ENCODE data around the gene RAD54L2. TPM values are rescaled to one million over a fixed set of nuclear protein-coding genes. Genes with fewer than 3 reads are reported as not detected.
"Not testable (repeated sequence)": the region's sequence is repeated elsewhere in the genome, so short reads cannot be mapped to it uniquely, and the experiment has no call there.

Gene RAD54L2
- total RNA-seq, 4 donors from 2014 or later: 5.9 to 43.4 (median 19.1) TPM

GRCh38 chr3:51519848-51520247, 18.7 kb upstream of the RAD54L2 start:
- H3K4me3 ChIP-seq: no peak overlapping the region
- no peaks in the 10 kb centered on the region for H3K36me3 ChIP-seq
- no peaks in the 10 kb centered on the region for H3K9me3 ChIP-seq
- intact Hi-C loops (cut with DNase I; ENCODE audit: low total_unique reads): no loop called here
- TF ChIP-seq CTCF (IDR thresholded peaks at IDR 0.05): no peak
- TF ChIP-seq POLR2A (IDR thresholded peaks at IDR 0.05): no peak
- no peaks in the 10 kb centered on the region for H3K4me1 ChIP-seq
- no peaks in the 10 kb centered on the region for H3K27me3 ChIP-seq
- H3K27ac ChIP-seq: no peak overlapping the region
- DNase-seq: no peak

- intact Hi-C loops (cut with DNase I; ENCODE audit: low total_unique reads); DNase-seq; H3K4me3 ChIP-seq: not testable (repeated sequence)
Observed at GRCh38 chr3:51520906-51521730, 17.4 kb upstream of the RAD54L2 start.

GRCh38 chr3:51522273-51522962, 16.1 kb upstream of the RAD54L2 start:
- no peak overlapping the region for H3K27ac ChIP-seq
- TF ChIP-seq POLR2A (IDR thresholded peaks at IDR 0.05) (no peak), CTCF (IDR thresholded peaks at IDR 0.05) (no peak)
- no peak for DNase-seq
- H3K4me3 ChIP-seq: no peak overlapping the region
- H3K9me3 ChIP-seq: no peaks in the 10 kb centered on the region
- H3K4me1 ChIP-seq: no peaks in the 10 kb centered on the region
- intact Hi-C loops (cut with DNase I; ENCODE audit: low total_unique reads): no loop called here
- H3K36me3 ChIP-seq: no peaks in the 10 kb centered on the region
- no peaks in the 10 kb centered on the region for H3K27me3 ChIP-seq

More at GRCh38 chr3:51520906-51521730, 17.4 kb upstream of the RAD54L2 start:
- H3K27me3 ChIP-seq, H3K36me3 ChIP-seq, H3K27ac ChIP-seq, H3K9me3 ChIP-seq, H3K4me1 ChIP-seq: not testable (repeated sequence)

GRCh38 chr3:51524874-51525273, 13.6 kb upstream of the RAD54L2 start:
- H3K27me3 ChIP-seq; H3K27ac ChIP-seq; H3K4me3 ChIP-seq; intact Hi-C loops (cut with DNase I; ENCODE audit: low total_unique reads); DNase-seq; H3K4me1 ChIP-seq; H3K9me3 ChIP-seq; H3K36me3 ChIP-seq: not testable (repeated sequence)

GRCh38 chr3:51530485-51530884, 8.0 kb upstream of the RAD54L2 start:
- Histone ChIP-seq H3K4me1 (no peaks in the 10 kb centered on the region), H3K9me3 (no peaks in the 10 kb centered on the region), H3K36me3 (no peaks in the 10 kb centered on the region), H3K4me3 (no peak overlapping the region), H3K27me3 (no peaks in the 10 kb centered on the region), H3K27ac (no peak overlapping the region)
- intact Hi-C loops (cut with DNase I; ENCODE audit: low total_unique reads): no loop called here
- DNase-seq: no peak
- TF ChIP-seq CTCF (IDR thresholded peaks at IDR 0.05) (no peak), POLR2A (IDR thresholded peaks at IDR 0.05) (no peak)

All from uterus (tissue), 4 donors.